Sigmoid colon (tissue), 7 donors: ENCODE data around the gene KRT81. TPM values are rescaled to one million over a fixed set of nuclear protein-coding genes. Genes with fewer than 3 reads are reported as not detected.

Experiments used
- DNase-seq: peaks from one replicate; pipeline ENCODE4 v3.0.0-alpha.2; 2019
- H3K27ac ChIP-seq, 4 donors: fragments of 200-600 bp; sonication (generic); one replicate each; pipeline ENCODE4 v1.5.1; 2016 to 2019; ENCODE audit warnings: mild to moderate bottlenecking in 1 of 4
- H3K27me3 ChIP-seq, 3 donors: fragments of 200-600 bp; sonication (generic); one replicate each; pipeline ENCODE4 v1.5.1; 2019; ENCODE audit warnings: mild to moderate bottlenecking in 1 of 3
- H3K36me3 ChIP-seq, 4 donors: fragments of 200-600 bp; sonication (generic); one replicate each; pipeline ENCODE4 v1.5.1; 2016 to 2019
- H3K4me1 ChIP-seq, 4 donors: fragments of 200-600 bp; sonication (generic); one replicate each; pipeline ENCODE4 v1.5.1; 2017 to 2019
- H3K4me3 ChIP-seq, 4 donors: fragments of 200-600 bp; sonication (generic); one replicate each; pipeline ENCODE4 v1.5.1; 2017 to 2019; ENCODE audit warnings: mild to moderate bottlenecking in 2 of 4, moderate library complexity in 1 of 4
- H3K9me3 ChIP-seq, 4 donors: fragments of 200-600 bp in 3 of 4; sonication (generic) in 3 of 4; one replicate each; pipeline versions ENCODE4 v1.5.1 to v1.6.1; 2013 to 2019
- CTCF ChIP-seq, 4 experiments: fragments of 450-650 bp in 3 of 4; fragments of 200-600 bp in 1 of 4; IDR thresholded peaks; one replicate each; pipeline ENCODE4 v1.5.1; 2016 to 2019; ENCODE audit warnings: antibody characterized with exemption in 4 of 4, mild to moderate bottlenecking in 3 of 4, moderate library complexity in 2 of 4
- EP300 ChIP-seq, 4 donors: sonication (generic); formaldehyde crosslinking; IDR thresholded peaks; one replicate each; pipeline ENCODE4 v1.6.1; 2017; ENCODE audit warnings: antibody characterized with exemption in 4 of 4
- POLR2A ChIP-seq, 2 donors: fragments of 450-650 bp; IDR thresholded peaks; one replicate each; pipeline ENCODE4 v1.6.1; 2016; ENCODE audit warnings: antibody characterized with exemption in 2 of 2, mild to moderate bottlenecking in 2 of 2, moderate library complexity in 2 of 2
- POLR2AphosphoS5 ChIP-seq, 4 donors: sonication (generic); formaldehyde crosslinking; IDR thresholded peaks; one replicate each; pipeline ENCODE4 v1.6.1; 2017; ENCODE audit warnings: antibody characterized with exemption in 4 of 4
- WGBS, 2 donors: extraction: QIAGEN DNeasy Blood & Tissue Kit; methylation state at CpG; one replicate each; pipeline ENCODE4 v1.1.7; 2013; 5-methylcytosine and 5-hydroxymethylcytosine counted together
- intact Hi-C: fragments of 100-400 bp; cut with DNase I; formaldehyde crosslinking; loops from one replicate; pipeline ENCODE4 v1.15.1; 2023
- polyA plus RNA-seq, 3 donors: library from polyadenylated mRNA; stranded (reverse); fragments of 200-250 nt; gene quantifications; one replicate each; pipeline ENCODE4 v1.2.3, GENCODE V29; 2013
- total RNA-seq, 4 donors: library from RNA; depleted of rRNA; stranded (reverse); fragments of >200 nt; gene quantifications; one replicate each; pipeline ENCODE4 v1.1.0, GENCODE V29; 2016
- donor health status: healthy with polysubstance abuse.
- donor health status: Bipolar disorder and iron deficiency.
- donor health status: healthy.

KRT81 gene
- total and polyA plus RNA-seq, 7 donors = 0.14 to 0.17 TPM; not detected in 5

- H3K4me1 ChIP-seq = peaks cover 0 to 50% (median 35%) of the 10 kb centered on the region in 4 donors
- H3K27me3 ChIP-seq = no peaks in the 10 kb centered on the region
- H3K36me3 ChIP-seq = no peaks in the 10 kb centered on the region
- 90 to 91% methylated on average over 2 of the region's 2 CpGs for WGBS, 2 donors
- H3K4me3 ChIP-seq = no peak overlapping the region
- peak overlapping the region; percentile 60 to 84 (median 74) for H3K27ac ChIP-seq
- intact Hi-C loops = no loop called here
- peak; percentile 32 for DNase-seq
- TF ChIP-seq CTCF (IDR thresholded peaks at IDR 0.05) (no peak), EP300 (IDR thresholded peaks at IDR 0.05) (no peak), POLR2AphosphoS5 (IDR thresholded peaks at IDR 0.05) (no peak), POLR2A (IDR thresholded peaks at IDR 0.05) (no peak)
- no peaks in the 10 kb centered on the region for H3K9me3 ChIP-seq
Measured at GRCh38 chr12:52249511-52250047, 41.8 kb downstream of the KRT81 start.

- WGBS, 2 donors = 88 to 89% methylated on average over 18 of the region's 18 CpGs
- peak; percentile 85 for DNase-seq
- no peaks in the 10 kb centered on the region for H3K27me3 ChIP-seq
- TF ChIP-seq EP300 (IDR thresholded peaks at IDR 0.05) = peak in 1 of 4 donors; percentile 55
- TF ChIP-seq POLR2AphosphoS5 (IDR thresholded peaks at IDR 0.05) = peak in 3 of 4 donors; percentile 14 to 53 (median 25)
- no peak for TF ChIP-seq POLR2A (IDR thresholded peaks at IDR 0.05)
- TF ChIP-seq CTCF (IDR thresholded peaks at IDR 0.05) = no peak
- H3K4me1 ChIP-seq = peaks cover 0 to 57% (median 43%) of the 10 kb centered on the region in 4 donors
- no peaks in the 10 kb centered on the region for H3K36me3 ChIP-seq
- peak overlapping the region; percentile 60 to 84 (median 74) for H3K27ac ChIP-seq
- H3K9me3 ChIP-seq = no peaks in the 10 kb centered on the region
- intact Hi-C loops = no loop called here
- H3K4me3 ChIP-seq = no peak overlapping the region
Measured at GRCh38 chr12:52248541-52249461, 42.5 kb downstream of the KRT81 start.

- Histone ChIP-seq H3K4me1 (peaks cover 0 to 67% (median 52%) of the 10 kb centered on the region in 4 donors), H3K27ac (peak overlapping the region; percentile 60 to 84 (median 74)), H3K4me3 (no peak overlapping the region), H3K9me3 (no peaks in the 10 kb centered on the region), H3K27me3 (no peaks in the 10 kb centered on the region), H3K36me3 (no peaks in the 10 kb centered on the region)
- 59 to 86% methylated on average over 10 of the region's 10 CpGs for WGBS, 2 donors
- intact Hi-C loops = no loop called here
- TF ChIP-seq EP300 (IDR thresholded peaks at IDR 0.05) (no peak), POLR2AphosphoS5 (IDR thresholded peaks at IDR 0.05) (no peak), CTCF (IDR thresholded peaks at IDR 0.05) (no peak), POLR2A (IDR thresholded peaks at IDR 0.05) (no peak)
- DNase-seq = peak; percentile 0
Measured at GRCh38 chr12:52247622-52248540, 43.5 kb downstream of the KRT81 start.

GRCh38 chr12:52246720-52247621 is 44.4 kb downstream of the KRT81 start:
- Histone ChIP-seq H3K9me3 (no peaks in the 10 kb centered on the region), H3K27ac (peak overlapping the region in 3 of 4 donors; percentile 30 to 84 (median 82)), H3K4me3 (no peak overlapping the region), H3K36me3 (no peaks in the 10 kb centered on the region), H3K4me1 (peaks cover 0 to 69% (median 54%) of the 10 kb centered on the region in 4 donors), H3K27me3 (no peaks in the 10 kb centered on the region)
- intact Hi-C loops = no loop called here
- 37 to 66% methylated on average over 10 of the region's 10 CpGs for WGBS, 2 donors
- no peak for TF ChIP-seq POLR2A (IDR thresholded peaks at IDR 0.05)
- TF ChIP-seq CTCF (IDR thresholded peaks at IDR 0.05) = no peak
- no peak for TF ChIP-seq POLR2AphosphoS5 (IDR thresholded peaks at IDR 0.05)
- TF ChIP-seq EP300 (IDR thresholded peaks at IDR 0.05) = no peak
- DNase-seq = peak; percentile 57
